Neuronal stem cell (in vitro differentiated cells): ENCODE results near the gene CA9.

ENCODE experiments used
- DNase-seq: peaks from one replicate; pipeline ENCODE4 v3.0.0-alpha.2; 2013; ENCODE audit warnings: low spot score
- H2AFZ ChIP-seq: one replicate; pipeline ENCODE4 v1.6.1; 2013; ENCODE audit warnings: mild to moderate bottlenecking, low read length, inconsistent platforms
- H2AK5ac ChIP-seq: 2 replicates; pipeline ENCODE4 v1.6.1; 2013; ENCODE audit warnings: low read depth, mild to moderate bottlenecking, inconsistent platforms, low read length, moderate library complexity, mixed read lengths
- H2BK120ac ChIP-seq: 2 replicates; pipeline ENCODE4 v1.6.1; 2013; ENCODE audit warnings: low read depth, mild to moderate bottlenecking, inconsistent platforms, low read length, moderate library complexity, mixed read lengths
- H2BK12ac ChIP-seq: one replicate; pipeline ENCODE4 v1.6.1; 2013; ENCODE audit warnings: low read length, inconsistent platforms
- H2BK15ac ChIP-seq: 2 replicates; pipeline ENCODE4 v1.6.1; 2013; ENCODE audit warnings: mild to moderate bottlenecking, low read length, inconsistent platforms, mixed read lengths
- H2BK5ac ChIP-seq: one replicate; pipeline ENCODE4 v1.6.1; 2013; ENCODE audit warnings: inconsistent platforms, mild to moderate bottlenecking, low read length, moderate library complexity
- H3K14ac ChIP-seq: one replicate; pipeline ENCODE4 v1.6.1; 2013; ENCODE audit warnings: low read length, inconsistent platforms
- H3K18ac ChIP-seq: 2 replicates; pipeline ENCODE4 v1.6.1; 2013; ENCODE audit warnings: low read length, inconsistent platforms
- H3K23ac ChIP-seq: 2 replicates; pipeline ENCODE4 v1.6.1; 2013; ENCODE audit warnings: low read depth, mild to moderate bottlenecking, mixed read lengths, low read length, inconsistent platforms; ENCODE audit not compliant: poor library complexity
- H3K27ac ChIP-seq: replicated peaks from 3 replicates; pipeline ENCODE4 v1.5.1; 2013; ENCODE audit warnings: low read length, inconsistent platforms
- H3K27me3 ChIP-seq, 3 experiments: 2 replicates each; pipeline ENCODE4 v1.6.1; 2013; ENCODE audit warnings: low read length in 3 of 3, mild to moderate bottlenecking in 2 of 3, inconsistent platforms in 1 of 3, low read depth in 1 of 3, mixed read lengths in 1 of 3, moderate library complexity in 1 of 3; ENCODE audit not compliant: control insufficient read depth in 3 of 3, insufficient read depth in 3 of 3
- H3K36me3 ChIP-seq, 2 donors: replicated peaks in 1 of 2; 2 replicates each; pipeline ENCODE4 v1.6.1; 2013; ENCODE audit warnings: low read length in 2 of 2; ENCODE audit not compliant: control insufficient read depth in 2 of 2, insufficient read depth in 2 of 2
- H3K4ac ChIP-seq: 2 replicates; pipeline ENCODE4 v1.6.1; 2013; ENCODE audit warnings: inconsistent platforms, mild to moderate bottlenecking, low read length, moderate library complexity
- H3K4me1 ChIP-seq, 2 donors: 1 replicate in 1 of 2; 2 replicates in 1 of 2; pipeline ENCODE4 v1.6.1; 2013; ENCODE audit warnings: low read length in 2 of 2, low read depth in 1 of 2; ENCODE audit not compliant: control insufficient read depth in 2 of 2, insufficient read depth in 1 of 2
- H3K4me2 ChIP-seq: one replicate; pipeline ENCODE4 v1.6.1; 2013; ENCODE audit warnings: mild to moderate bottlenecking, low read length, inconsistent platforms; ENCODE audit not compliant: insufficient read depth, poor library complexity, severe bottlenecking
- H3K4me3 ChIP-seq, 2 donors: 2 replicates each; pipeline ENCODE4 v1.5.1; 2013; ENCODE audit warnings: low read length in 2 of 2, mild to moderate bottlenecking in 2 of 2, inconsistent platforms in 1 of 2, moderate library complexity in 1 of 2
- H3K79me1 ChIP-seq: one replicate; pipeline ENCODE4 v1.6.1; 2013; ENCODE audit warnings: low read depth, mild to moderate bottlenecking, inconsistent platforms, low read length, moderate library complexity
- H3K9ac ChIP-seq: one replicate; pipeline ENCODE4 v1.6.1; 2013; ENCODE audit warnings: mild to moderate bottlenecking, low read depth, low read length, inconsistent platforms; ENCODE audit not compliant: poor library complexity
- H3K9me3 ChIP-seq, 2 donors: replicated peaks in 1 of 2; 2 replicates each; pipeline versions ENCODE3 to v1.6.1; 2013; ENCODE audit warnings: low read length in 2 of 2, mild to moderate bottlenecking in 2 of 2, inconsistent platforms in 1 of 2, low read depth in 1 of 2, mixed read lengths in 1 of 2, moderate library complexity in 1 of 2; ENCODE audit not compliant: control insufficient read depth in 2 of 2, insufficient read depth in 1 of 2
- H4K8ac ChIP-seq: one replicate; pipeline ENCODE4 v1.6.1; 2013; ENCODE audit warnings: low read depth, mild to moderate bottlenecking, inconsistent platforms, low read length, moderate library complexity
- H4K91ac ChIP-seq: one replicate; pipeline ENCODE4 v1.6.1; 2013; ENCODE audit warnings: low read length, low read depth, mild to moderate bottlenecking, inconsistent platforms; ENCODE audit not compliant: poor library complexity
- WGBS, 2 donors: extraction: QIAGEN DNeasy Blood & Tissue Kit; methylation state at CpG; one replicate each; pipeline ENCODE4 v1.1.7; 2013; ENCODE audit warnings: missing lambda C conversion rate in 2 of 2, mixed read lengths in 1 of 2; ENCODE audit not compliant: insufficient read length in 2 of 2, insufficient replicate concordance in 1 of 2; ENCODE audit errors: extremely low coverage in 2 of 2; 5-methylcytosine and 5-hydroxymethylcytosine counted together

CA9 gene

DNA sequence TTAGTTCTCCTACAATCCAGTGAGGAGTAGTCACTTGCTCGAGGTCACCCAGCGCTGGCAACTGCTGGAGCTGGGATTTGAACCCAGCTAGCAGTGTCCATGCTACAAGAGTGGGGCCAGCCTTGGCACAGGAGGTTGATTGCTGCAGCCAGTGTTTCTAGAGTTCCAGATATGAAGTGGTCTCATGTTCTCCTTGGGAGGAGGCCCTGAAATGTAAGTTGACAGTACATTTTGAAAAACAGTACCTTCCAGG is 14.8 kb upstream of the CA9 start:
- Histone ChIP-seq H3K9ac (peak overlapping the region; percentile 93), H4K91ac (no peak overlapping the region), H3K4me2 (peak overlapping the region; percentile 60), H3K4ac (no peak overlapping the region), H3K14ac (no peak overlapping the region), H3K79me1 (no peaks in the 10 kb centered on the region), H3K36me3 (peaks cover 27 to 42% of the 10 kb centered on the region in 2 donors), H3K4me3 (peak overlapping the region; percentile 88 to 99), H2AK5ac (no peak overlapping the region), H3K9me3 (no peaks in the 10 kb centered on the region), H3K18ac (no peak overlapping the region), H2BK120ac (no peak overlapping the region), H2BK5ac (no peak overlapping the region), H3K27me3 (no peaks in the 10 kb centered on the region), H3K27ac (peak overlapping the region; percentile 92), H2AFZ (peak overlapping the region; percentile 98), H2BK15ac (no peak overlapping the region), H3K4me1 (peaks cover 4 to 10% of the 10 kb centered on the region in 2 donors), H3K23ac (no peak overlapping the region), H2BK12ac (no peak overlapping the region), H4K8ac (no peak overlapping the region)
- DNase-seq = no peak
- WGBS, 2 donors = no CpG with 5 or more reads among the region's 2 CpGs

- Histone ChIP-seq H3K4me1 (peaks cover 6 to 13% of the 10 kb centered on the region in 2 donors), H3K4me3 (peak overlapping the region in 1 of 2 donors; percentile 88), H2BK5ac (no peak overlapping the region), H3K9ac (no peak overlapping the region), H2BK15ac (no peak overlapping the region), H3K9me3 (no peaks in the 10 kb centered on the region), H3K79me1 (peaks cover 4% of the 10 kb centered on the region), H3K36me3 (peaks cover 27 to 42% of the 10 kb centered on the region in 2 donors), H3K4ac (no peak overlapping the region), H2BK12ac (no peak overlapping the region), H4K91ac (no peak overlapping the region), H2AK5ac (no peak overlapping the region), H3K14ac (no peak overlapping the region), H3K18ac (no peak overlapping the region), H3K4me2 (no peak overlapping the region), H3K27me3 (no peaks in the 10 kb centered on the region), H3K27ac (no peak overlapping the region), H2BK120ac (no peak overlapping the region), H4K8ac (no peak overlapping the region), H3K23ac (no peak overlapping the region), H2AFZ (no peak overlapping the region)
- DNase-seq = no peak
- no CpG with 5 or more reads among the region's 3 CpGs for WGBS, 2 donors
These were observed 14.4 kb upstream of the CA9 start for GRCh38 chr9:35659340-35659739.

GRCh38 chr9:35660966-35661415 is 12.7 kb upstream of the CA9 start:
- H3K18ac ChIP-seq = no peak overlapping the region
- H2AK5ac ChIP-seq = no peak overlapping the region

GRCh38 chr9:35661756-35662350 is 11.9 kb upstream of the CA9 start:
- H3K27ac ChIP-seq = no peak overlapping the region
- no CpG with 5 or more reads among the region's 3 CpGs for WGBS, 2 donors

More at GRCh38 chr9:35660966-35661415, 12.7 kb upstream of the CA9 start:
- H3K9me3 ChIP-seq = no peaks in the 10 kb centered on the region
- H3K27me3 ChIP-seq = no peaks in the 10 kb centered on the region
- H3K79me1 ChIP-seq = peaks cover 8% of the 10 kb centered on the region
- no peak overlapping the region for H3K14ac ChIP-seq
- no peak overlapping the region for H3K27ac ChIP-seq
- H2BK120ac ChIP-seq = no peak overlapping the region
- no peak overlapping the region for H3K4ac ChIP-seq
- no peak overlapping the region for H3K4me3 ChIP-seq
- no peak overlapping the region for H4K8ac ChIP-seq
- no peak overlapping the region for H3K9ac ChIP-seq
- H3K4me2 ChIP-seq = no peak overlapping the region
- peaks cover 27 to 42% of the 10 kb centered on the region in 2 donors for H3K36me3 ChIP-seq
- no peak for DNase-seq
- H3K23ac ChIP-seq = no peak overlapping the region
- no peak overlapping the region for H2BK12ac ChIP-seq
- peaks cover 9 to 16% of the 10 kb centered on the region in 2 donors for H3K4me1 ChIP-seq
- H2BK15ac ChIP-seq = no peak overlapping the region
- WGBS, 2 donors = no CpG with 5 or more reads among the region's 9 CpGs
- H2BK5ac ChIP-seq = no peak overlapping the region
- no peak overlapping the region for H2AFZ ChIP-seq
- no peak overlapping the region for H4K91ac ChIP-seq

More at GRCh38 chr9:35661756-35662350, 11.9 kb upstream of the CA9 start:
- Histone ChIP-seq H3K4me1 (peaks cover 9 to 16% of the 10 kb centered on the region in 2 donors), H3K4me2 (no peak overlapping the region), H2BK12ac (no peak overlapping the region), H3K36me3 (peaks cover 27 to 42% of the 10 kb centered on the region in 2 donors), H3K79me1 (peaks cover 8% of the 10 kb centered on the region), H3K14ac (no peak overlapping the region), H3K27me3 (no peaks in the 10 kb centered on the region), H3K23ac (no peak overlapping the region), H2AK5ac (no peak overlapping the region), H4K8ac (no peak overlapping the region), H3K9me3 (no peaks in the 10 kb centered on the region), H3K9ac (no peak overlapping the region), H2BK120ac (no peak overlapping the region), H2BK5ac (no peak overlapping the region), H3K4me3 (no peak overlapping the region), H3K4ac (no peak overlapping the region), H3K18ac (no peak overlapping the region), H2BK15ac (no peak overlapping the region), H4K91ac (no peak overlapping the region), H2AFZ (no peak overlapping the region)
- no peak for DNase-seq
